ENCODE results near the gene VAV2.
"Not testable (repeated sequence)": the region's sequence is repeated elsewhere in the genome, so short reads cannot be mapped to it uniquely, and the experiment has no call there.

The VAV2 gene

DNA sequence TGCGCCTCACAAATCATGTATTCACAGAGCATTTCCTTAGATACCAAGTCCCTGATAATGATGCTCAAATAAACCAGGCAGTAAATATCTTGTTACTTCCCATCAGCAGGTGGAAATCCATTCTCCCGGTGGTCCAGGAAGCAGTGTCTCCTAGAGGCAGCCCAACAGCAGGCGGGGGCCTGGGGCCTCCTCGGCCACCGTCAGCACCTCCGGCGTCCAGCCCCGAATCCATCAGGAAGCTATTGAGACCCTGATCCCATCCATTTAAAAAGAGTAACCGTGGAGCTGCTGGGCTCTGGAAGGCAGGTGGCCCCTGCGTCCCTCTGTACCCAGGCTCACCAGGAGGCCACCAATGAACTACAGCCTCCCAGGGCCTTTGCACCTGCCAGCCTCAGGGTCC, 54.0 kb downstream of the VAV2 start:
- DNase-seq (ENCODE audit: low spot score): no peak

DNA sequence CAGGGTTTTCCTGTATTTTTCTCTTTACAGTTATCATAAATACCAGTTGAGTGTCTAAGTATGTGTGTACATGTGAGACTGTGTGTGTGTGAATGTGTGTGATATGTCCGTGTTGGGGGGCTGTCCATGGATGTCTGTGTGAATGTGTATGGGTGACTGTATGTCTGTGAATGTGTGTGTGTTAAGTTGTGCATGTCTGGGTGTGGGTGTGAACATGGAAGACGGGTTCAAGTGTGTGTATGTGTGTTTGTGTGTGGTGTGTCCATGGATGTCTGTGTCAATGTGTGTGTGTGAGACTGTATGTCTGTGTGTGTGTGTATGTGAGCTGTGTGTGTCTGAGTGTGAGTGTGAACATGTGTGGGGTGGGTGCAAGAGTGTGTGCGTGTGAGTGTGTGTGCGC, 55.0 kb downstream of the VAV2 start:
- no peak for DNase-seq (ENCODE audit: low spot score)

DNA sequence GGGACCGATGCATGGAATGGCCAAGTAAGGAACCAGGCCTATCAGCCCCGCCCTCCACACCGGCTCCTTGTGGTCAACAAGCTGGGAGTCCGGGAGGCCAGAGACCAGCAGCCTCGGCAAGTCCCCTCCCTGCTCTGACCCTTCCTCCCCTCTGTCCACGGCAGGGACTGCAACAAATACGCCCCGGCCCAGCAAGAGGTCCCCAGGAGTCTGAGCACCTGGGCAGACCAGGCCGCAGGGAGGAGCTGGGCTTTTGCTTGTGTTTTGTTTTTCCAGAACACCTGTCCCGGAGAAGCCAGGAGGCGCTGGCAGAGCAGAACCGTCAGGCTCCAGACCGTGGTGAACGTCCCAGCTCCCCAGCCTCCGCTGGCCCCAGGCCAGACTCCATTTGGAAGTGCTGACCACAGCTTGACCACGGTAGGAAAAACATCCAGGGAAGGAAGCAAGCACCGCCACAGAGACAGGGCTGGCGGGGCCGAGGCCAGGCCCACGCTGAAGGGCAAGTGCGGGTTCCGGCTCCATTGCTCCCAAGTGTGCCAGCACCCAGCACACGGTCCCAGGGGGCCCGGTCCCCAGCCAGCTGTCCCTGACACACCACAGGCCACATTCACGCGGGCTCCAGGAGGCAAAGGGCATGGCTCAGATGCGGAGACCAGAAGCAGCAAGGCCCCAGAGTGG, 56.7 kb downstream of the VAV2 start:
- no peak for DNase-seq (ENCODE audit: low spot score)

DNA sequence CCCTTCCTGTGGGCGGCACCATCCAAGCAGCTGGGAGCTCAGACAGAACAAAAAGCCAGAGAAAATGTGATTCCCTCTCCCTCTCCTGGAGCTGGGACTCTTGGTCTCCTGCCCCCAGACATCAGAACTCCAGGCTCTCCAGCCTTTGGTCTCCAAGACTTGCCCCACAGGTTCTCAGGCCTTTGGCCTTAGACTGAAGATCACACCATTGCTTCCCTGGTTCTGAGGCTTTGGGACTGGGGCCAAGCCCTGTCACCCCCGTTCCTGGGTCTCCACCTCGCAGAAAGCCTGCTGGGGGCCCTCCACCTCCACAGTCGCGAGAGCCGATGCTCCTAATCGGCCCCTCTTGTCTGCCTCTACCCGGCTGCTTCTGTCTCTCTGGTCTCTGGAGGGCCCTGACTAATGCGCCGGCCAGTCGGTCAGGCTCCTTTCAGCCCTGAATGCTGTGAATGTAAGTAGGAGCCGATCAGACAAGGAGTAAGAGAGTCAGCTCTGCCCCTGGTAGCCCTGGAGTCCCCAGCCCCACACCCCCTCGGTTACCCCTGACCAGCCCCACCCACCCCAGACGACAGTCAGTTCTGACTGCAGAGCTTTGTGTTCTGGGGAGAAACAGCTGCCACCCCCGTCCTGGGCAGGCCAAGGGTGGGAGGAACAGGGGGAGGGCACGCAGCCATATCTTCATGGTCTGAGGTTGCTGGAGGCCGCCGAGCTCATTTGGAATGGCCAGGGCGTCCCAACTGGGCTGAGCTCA, 57.5 kb downstream of the VAV2 start:
- DNase-seq (ENCODE audit: low spot score): no peak

DNA sequence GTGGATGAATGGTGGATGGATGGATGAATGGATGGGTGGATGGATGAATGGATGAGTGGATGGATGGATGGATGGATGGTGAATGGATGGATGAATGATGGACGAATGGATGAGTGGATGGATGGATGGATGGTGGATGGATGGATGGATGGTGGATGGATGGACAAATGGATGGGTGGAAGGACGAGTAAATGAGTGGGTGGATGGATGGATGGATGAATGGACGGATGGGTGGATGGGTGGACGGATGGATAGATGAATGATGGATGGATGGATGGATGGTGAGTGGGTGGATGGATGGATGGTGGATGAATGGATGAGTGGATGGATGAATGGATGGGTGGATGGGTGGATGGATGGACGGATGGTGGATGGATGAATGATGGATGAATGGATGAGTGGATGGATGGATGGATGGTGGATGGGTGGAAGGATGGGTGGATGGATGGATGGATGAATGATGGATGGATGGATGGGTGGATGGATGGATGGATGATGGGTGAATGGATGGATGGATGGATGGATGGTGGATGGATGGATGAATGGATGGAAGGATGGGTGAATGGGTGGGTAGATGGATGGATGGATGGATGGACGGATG, 58.6 kb downstream of the VAV2 start:
- no peak for DNase-seq (ENCODE audit: low spot score)

DNA sequence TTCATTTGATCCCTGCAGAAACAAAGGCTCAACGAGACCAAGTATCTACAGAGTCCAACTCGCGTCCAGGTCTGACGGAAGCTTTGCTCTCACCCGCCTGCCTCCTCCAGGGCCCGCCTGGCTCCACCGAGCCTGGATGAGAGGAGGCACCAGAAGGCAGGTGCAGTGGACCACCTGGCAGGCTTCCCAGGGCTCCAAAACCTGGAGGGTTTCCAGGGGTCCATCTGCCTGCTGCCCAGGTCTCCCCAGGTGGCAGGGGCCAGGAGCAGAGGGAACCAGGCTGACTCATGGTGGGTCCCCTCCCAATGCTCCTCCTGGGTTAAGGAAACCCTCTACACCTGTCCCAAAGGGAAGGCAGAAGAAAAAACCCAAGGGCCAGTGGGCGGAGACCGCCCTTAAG, 59.5 kb downstream of the VAV2 start:
- DNase-seq (ENCODE audit: low spot score): no peak

DNA sequence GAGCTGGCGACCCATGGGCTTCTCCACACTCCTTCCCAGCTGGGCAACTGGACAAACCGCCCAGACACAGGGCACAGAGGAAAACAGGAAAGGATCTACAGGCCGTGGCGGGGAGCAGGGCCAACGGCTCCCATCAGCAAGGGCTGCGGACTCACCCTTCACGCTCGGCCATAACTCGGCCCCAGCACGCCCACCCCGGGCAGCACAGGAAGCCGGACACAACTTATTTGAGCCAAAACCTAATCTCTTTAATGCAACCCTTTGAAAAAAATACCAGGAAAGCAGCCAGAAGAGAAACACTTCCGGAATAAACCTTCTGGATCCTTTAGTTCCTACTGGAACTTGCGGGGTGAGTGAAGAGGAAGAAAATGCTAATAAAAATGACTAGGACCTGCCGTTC, 59.9 kb downstream of the VAV2 start:
- DNase-seq (ENCODE audit: low spot score): peak; percentile 25

DNA sequence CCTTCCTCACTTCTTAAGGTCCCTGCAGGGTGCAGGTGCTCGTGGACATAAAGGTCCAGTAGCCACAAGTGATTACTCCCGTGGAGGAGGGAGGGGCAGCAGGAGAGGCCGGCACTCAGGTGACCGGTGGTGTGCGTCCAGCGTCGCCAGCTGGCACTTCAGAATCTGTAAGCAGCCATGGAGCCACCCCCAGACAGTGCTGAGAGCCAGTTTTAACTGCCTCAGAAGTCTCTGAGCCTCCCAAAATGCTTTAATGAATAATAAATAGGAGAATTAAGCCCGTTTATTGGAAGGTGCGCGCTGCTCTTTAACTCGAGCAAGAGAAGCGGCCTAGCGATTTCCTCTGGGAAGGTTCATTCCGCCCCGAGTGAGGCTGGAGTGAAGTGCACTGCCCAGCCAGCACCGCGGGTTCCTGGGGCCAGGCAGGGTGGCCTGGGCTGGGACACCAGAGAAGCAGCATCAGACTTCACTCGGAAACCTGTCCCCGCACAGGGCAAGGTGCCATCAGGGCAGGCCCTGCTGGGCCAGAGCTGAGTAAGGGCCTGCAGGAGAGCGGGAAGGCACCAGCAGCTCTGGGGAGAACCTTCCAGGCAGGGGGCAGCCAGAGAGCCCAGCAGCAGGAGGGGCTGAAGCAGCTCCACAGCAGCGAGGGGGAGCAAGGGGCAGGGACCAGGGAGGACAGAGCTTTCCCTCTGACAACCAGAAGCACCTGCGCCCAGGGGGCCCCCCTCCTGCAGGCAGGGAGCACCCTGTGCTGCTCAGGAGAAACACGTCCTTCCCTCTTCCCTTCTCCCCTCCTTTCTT, 61.2 kb downstream of the VAV2 start:
- no peak for DNase-seq (ENCODE audit: low spot score)

DNA sequence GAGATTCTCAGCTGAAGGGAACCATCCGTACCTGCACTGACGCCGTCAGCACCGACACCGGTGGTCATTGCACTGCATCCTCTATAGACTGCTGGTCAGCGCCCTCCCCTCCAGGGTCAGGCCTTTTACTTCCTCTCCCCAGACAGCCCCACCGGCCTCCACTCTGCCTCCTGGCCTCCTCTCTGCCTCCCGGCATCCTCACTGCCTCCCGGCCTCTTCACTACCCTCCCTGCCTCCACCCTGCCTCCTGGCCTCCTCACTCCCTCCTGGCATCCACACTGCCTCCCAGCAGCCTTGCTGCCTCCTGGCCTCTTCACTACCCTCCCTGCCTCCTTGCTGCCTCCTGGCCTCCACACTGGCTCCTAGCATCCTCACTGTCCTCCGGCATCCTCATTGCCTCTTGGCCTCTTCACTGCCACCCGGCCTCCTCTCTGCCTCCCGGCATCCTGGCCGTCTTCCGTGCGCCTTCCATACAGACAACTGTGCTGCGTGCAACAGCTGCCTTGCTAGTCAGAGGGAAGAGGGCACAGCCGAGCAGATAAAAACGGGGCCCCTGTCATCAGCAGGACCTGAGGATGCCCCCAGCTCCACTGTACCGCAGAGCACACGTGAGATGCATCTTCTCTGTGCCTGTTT, 62.0 kb downstream of the VAV2 start:
- no peak for DNase-seq (ENCODE audit: low spot score)

DNA sequence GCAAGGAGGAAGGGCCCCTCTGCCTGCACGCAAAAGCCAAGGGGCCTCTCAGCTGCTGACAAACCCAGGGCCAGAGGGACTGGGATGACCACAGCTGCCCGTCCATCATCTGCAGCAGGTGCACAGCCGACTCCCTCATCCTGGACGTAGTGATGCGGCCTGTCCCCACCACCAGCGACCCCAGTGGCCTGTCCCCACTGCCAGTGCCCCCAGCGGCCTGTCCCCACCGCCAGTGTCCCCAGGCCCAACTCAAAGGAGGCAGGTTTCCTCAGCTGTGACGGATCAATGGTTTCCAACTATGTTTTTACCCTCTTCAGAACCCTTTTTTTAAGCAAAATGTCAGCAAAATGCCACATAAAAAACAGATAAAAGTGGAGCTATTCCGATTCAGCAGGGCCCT, 62.5 kb downstream of the VAV2 start:
- no peak for DNase-seq (ENCODE audit: low spot score)

DNA sequence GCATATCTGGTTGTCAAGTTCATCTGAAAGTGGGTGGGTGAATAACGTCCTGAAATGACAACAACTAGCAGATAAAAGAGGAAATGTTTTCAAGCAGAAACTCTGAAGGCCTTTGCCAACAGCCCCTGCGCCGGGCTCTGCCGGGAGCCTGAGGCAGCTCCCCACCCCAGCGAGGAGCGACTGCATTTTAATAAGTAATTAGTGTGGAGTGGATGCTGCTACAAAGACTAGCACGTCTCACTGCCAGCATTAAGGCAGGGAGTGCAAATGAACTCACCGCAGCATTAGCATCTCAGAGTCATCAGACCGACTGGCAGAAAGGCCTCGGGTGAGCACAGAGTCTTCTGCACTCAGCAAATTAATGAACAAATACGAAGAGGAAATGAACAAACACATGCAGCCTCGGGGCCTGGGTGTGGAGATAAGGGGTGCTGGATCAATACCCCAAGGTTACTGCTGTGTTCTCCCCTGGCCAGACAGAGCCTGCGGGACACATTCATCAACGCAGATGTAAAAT, 63.8 kb downstream of the VAV2 start:
- DNase-seq (ENCODE audit: low spot score): no peak

DNA sequence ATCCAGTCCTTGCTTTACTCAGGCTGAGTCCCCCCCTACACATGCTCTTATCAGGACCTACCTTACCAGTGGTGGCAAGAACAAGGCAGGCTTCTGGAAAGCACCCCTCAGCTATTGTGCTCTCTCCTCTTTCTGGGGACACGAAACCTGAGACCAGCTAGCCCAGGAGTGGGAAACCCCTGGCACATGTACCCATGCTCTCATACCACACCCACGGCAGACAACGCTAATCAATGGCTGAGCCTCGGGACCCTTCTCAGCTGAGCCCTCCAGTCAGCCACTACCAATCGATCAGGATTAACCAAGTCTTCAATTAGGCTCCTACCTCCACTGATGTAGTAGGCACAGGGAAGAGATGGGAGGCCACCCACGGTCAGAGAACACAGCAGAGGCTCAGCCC, 65.1 kb downstream of the VAV2 start:
- DNase-seq (ENCODE audit: low spot score): no peak

DNA sequence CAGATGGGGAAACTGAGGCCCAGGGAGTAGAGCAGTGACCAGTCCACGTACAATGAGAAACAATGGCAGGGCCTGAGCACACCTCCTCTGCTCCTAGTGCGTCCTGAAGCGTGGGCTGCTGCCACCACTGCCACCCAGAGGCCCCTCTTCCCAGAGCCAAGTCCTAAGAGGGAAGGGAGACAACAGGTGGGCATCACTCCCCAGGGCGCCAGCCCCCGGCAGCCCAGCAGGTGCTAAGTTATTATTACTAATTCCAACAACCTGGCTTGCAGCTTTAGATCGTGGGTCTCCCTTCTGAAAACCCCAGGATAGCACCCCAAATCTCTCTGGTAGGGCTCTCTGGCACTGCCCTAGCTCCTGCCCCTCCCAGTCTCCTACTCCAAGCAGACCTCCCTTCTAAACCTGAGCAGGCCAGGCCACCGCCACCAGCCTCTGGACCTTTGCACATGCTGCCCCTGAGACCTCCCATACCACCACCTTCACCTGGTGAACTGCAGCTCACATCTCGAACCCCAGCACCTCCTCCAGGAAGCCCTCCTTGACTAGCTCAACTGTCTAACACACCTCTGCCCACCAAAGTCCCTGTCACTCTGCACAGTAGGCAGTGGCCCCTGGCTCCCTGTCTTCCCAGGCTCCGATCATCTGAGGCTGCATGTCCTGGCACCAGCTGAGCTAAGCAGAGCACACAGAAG, 65.8 kb downstream of the VAV2 start:
- DNase-seq (ENCODE audit: low spot score): no peak

DNA sequence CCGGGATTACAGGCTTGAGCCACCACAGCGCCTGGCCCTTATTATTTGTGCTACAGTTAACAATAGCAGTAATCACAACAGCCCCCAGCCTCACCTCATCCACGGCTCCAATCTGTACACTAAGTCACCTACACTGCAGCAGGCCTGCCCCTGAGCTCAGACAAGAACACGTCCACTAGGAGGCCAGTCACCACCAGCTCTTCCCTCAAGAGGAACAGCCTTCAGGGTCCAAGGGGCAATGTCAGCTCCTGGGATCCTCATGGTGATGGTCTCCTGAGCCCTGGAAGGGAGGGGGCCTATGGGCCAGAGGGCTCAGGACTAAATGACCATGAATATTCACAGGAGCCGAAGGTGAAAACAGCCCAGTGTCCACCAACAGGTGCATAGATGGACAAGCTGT, 67.7 kb downstream of the VAV2 start:
- no peak for DNase-seq (ENCODE audit: low spot score)

DNA sequence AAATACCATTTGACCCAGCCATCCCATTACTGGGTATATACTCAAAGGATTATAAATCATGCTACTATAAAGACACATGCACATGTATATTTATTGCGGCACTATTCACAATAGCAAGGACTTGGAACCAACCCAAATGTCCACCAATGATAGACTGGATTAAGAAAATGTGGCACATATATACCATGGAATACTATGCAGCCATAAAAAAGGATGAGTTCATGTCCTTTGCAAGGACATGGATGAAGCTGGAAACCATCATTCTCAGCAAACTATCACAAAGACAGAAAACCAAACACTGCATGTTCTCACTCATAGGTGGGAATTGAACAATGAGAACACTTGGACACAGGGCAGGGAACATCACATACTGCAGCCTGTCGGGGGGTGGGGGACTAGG, 68.5 kb downstream of the VAV2 start:
- not testable (repeated sequence) for DNase-seq (ENCODE audit: low spot score)

DNA sequence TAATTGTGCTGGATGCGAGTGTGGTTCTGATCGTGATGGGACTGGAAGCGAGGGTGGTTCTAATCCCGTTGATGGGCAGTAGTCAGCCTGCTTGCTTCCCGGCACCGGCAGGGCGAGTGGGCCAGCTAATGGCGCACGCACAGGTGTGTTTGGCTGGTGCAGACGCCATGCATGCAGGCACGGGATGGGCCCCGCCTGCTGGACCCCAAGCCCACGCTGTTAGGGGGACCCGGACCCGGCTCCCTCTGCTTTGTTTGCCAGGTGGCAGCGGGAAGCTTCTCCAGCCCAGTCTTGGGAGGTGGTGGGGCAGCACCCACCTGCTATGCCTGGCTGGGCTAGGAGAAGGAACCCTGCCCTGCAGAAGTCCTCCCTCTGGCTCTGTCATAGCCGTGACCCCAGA, 70.3 kb downstream of the VAV2 start:
- DNase-seq (ENCODE audit: low spot score): no peak

DNA sequence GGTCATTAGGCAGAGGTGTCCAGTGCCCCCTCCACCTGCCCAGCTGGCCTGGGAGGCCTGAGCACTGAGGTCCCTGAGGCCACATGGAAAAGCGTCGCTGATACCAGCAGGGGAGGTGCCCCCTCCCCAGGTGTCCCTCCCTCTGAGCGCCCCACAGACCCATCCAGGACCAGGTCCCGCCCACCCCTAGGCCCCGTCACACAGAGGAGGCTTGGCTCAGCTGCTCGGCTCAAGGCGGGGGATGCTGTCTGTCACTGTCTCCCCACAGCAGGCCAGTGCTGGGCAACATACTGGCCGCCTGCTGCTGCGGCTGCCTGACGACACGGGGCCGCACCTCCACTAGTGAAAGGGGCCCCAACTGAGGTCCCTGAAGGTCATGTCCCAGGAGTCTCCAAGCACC, 71.7 kb downstream of the VAV2 start:
- DNase-seq (ENCODE audit: low spot score): no peak

DNA sequence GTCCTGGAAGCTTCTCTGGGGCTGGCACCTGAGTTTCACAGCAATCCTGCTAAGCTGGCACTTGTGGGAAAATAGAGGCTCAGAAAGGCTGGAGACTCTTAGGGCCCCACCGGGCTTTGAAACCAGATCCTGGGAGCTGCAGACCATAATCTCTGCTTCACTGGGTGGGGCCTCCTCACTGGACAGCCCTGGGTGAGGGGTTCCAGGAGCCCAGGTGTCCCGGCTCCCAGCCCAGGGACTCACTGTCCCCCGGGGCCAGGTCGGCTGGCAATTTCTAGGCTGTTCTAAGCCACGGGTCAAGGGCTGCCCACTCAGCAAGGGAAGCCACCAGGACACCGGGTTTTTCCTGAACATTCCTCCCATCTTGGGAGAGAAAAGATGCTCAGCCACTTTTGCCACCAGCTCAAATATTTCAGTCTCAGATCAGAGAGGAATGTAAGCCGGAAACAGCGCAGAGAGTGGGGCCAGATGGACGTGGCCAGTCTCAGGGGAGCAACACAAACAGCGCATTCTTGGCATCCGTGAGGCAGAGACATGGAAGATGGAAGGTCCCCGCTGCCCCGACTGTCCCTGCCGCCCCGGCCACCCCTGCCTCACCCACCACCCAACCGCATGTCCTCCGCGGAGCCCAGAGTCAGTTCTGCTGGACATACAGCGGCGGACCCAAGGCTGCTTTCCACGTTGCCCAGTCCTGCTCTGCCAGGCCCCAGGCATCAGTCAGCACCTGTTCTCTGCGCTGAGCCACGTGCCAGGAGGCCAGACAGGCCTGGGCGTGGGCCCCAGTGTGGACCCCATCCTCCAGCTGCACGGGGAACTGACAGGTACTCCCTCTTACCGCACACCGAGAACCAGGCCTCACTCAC, 72.6 kb downstream of the VAV2 start:
- no peak for DNase-seq (ENCODE audit: low spot score)

DNA sequence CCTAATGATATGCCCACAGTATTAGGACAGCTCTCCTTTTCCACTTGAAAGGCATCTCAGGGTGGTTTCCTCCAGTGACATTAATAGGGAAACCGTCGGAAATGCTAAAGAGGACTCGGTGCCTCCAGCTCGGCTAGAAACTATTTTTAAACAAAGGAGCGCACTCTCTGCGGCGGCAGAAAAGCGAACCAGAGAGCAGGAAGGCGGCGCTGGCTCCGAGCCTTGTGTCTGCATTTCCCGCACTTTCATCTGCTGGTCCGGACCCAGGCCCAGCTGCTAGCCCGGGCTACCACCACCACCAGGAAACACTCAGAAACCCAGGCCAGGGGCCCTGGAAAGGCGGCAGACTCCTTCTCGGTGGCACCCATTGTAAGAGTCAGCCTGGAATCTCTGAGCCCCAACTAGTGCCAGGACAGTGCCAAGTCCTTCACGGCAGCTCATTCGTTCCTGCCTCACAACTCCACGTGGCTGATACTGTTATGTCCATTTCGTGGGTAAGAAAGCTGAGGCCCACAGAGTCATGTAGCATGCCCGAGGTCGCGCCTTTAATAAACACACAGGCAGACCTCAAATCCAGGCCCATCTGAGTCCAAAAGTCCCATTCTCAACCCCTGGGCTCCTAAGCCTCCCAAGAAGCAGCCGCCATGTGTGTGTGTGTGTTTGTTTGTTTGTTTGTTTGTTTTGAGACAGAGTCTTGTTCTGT, 73.9 kb downstream of the VAV2 start:
- DNase-seq (ENCODE audit: low spot score): peak; percentile 18

DNA sequence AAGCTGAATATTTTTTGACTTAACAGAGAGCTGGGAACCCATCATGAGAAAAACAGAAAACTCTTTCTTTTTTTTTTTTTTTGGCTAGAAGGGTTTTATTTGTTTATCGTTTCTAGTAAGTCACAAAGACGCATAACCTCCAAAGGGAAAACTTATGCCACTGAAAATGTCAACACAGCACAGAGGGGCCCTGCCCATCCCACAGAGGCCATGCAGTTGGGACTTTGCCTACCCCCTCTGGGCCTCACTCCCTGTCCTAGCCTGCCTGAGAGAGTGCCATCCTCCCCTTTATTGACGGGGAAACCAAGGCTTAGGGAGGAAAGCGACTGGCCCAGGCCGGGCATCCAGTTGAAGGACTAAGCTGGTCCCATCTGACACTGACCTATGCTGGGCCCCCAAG, 74.7 kb downstream of the VAV2 start:
- DNase-seq (ENCODE audit: low spot score): no peak

All from kidney capillary endothelial cell (primary cell).